ACHN (cell line): ENCODE measurements around the gene NOMO2.
"Not testable (repeated sequence)": the region's sequence is repeated elsewhere in the genome, so short reads cannot be mapped to it uniquely, and the experiment has no call there.

Source experiments
- DNase-seq: peaks from one replicate; pipeline ENCODE4 v3.0.0-alpha.2; 2015
- in situ Hi-C: cut with HindIII; loops from 2 replicates; pipeline ENCODE4 v1.10.0; 2017; ENCODE audit warnings: low sequenced_read_pairs, low pct_ligation_motif_present, low pct_unique_long_range_greater_than_20kb

NOMO2 gene

GRCh38 chr16:18531323-18531722 is 30.6 kb downstream of the NOMO2 start:
- DNase-seq, in situ Hi-C loops: not testable (repeated sequence)

GRCh38 chr16:18530329-18530728 is 31.6 kb downstream of the NOMO2 start:
- in situ Hi-C loops, DNase-seq: not testable (repeated sequence)

- DNase-seq, in situ Hi-C loops: not testable (repeated sequence)
Observed at GRCh38 chr16:18526547-18526946, 35.4 kb downstream of the NOMO2 start.

- not testable (repeated sequence) for DNase-seq
Observed at GRCh38 chr16:18525882-18526482, 35.9 kb downstream of the NOMO2 start.

GRCh38 chr16:18522637-18523036 is 39.3 kb downstream of the NOMO2 start:
- DNase-seq, in situ Hi-C loops: not testable (repeated sequence)

More at GRCh38 chr16:18525882-18526482, 35.9 kb downstream of the NOMO2 start:
- in situ Hi-C loops = not testable (repeated sequence)

GRCh38 chr16:18521445-18522181 is 40.3 kb downstream of the NOMO2 start:
- in situ Hi-C loops = not testable (repeated sequence)

GRCh38 chr16:18518536-18519283 is 43.2 kb downstream of the NOMO2 start:
- DNase-seq, in situ Hi-C loops: not testable (repeated sequence)

More at GRCh38 chr16:18521445-18522181, 40.3 kb downstream of the NOMO2 start:
- DNase-seq = not testable (repeated sequence)

GRCh38 chr16:18498430-18498829 is 63.5 kb downstream of the NOMO2 start:
- DNase-seq, in situ Hi-C loops: not testable (repeated sequence)

- in situ Hi-C loops, DNase-seq: not testable (repeated sequence)
Observed at GRCh38 chr16:18497032-18497431, 64.9 kb downstream of the NOMO2 start.

- in situ Hi-C loops, DNase-seq: not testable (repeated sequence)
Observed at GRCh38 chr16:18492118-18492897, 69.6 kb downstream of the NOMO2 start.

GRCh38 chr16:18436025-18436424 is 125.9 kb downstream of the NOMO2 start:
- in situ Hi-C loops, DNase-seq: not testable (repeated sequence)

- DNase-seq, in situ Hi-C loops: not testable (repeated sequence)
Observed at GRCh38 chr16:18415827-18416226, 146.1 kb downstream of the NOMO2 start.

GRCh38 chr16:18409532-18410293 is 152.2 kb downstream of the NOMO2 start:
- DNase-seq, in situ Hi-C loops: not testable (repeated sequence)

GRCh38 chr16:18401851-18402657 is 159.8 kb downstream of the NOMO2 start:
- DNase-seq, in situ Hi-C loops: not testable (repeated sequence)

GRCh38 chr16:18401159-18401558 is 160.7 kb downstream of the NOMO2 start:
- not testable (repeated sequence) for DNase-seq

GRCh38 chr16:18394363-18394762 is 167.5 kb downstream of the NOMO2 start:
- DNase-seq, in situ Hi-C loops: not testable (repeated sequence)

More at GRCh38 chr16:18401159-18401558, 160.7 kb downstream of the NOMO2 start:
- in situ Hi-C loops = not testable (repeated sequence)

GRCh38 chr16:18387767-18388166 is 174.1 kb downstream of the NOMO2 start:
- in situ Hi-C loops = not testable (repeated sequence)

More at GRCh38 chr16:18387767-18388166, 174.1 kb downstream of the NOMO2 start:
- not testable (repeated sequence) for DNase-seq
